BE2C (cell line): ENCODE measurements around the gene ZNF618.
A peak's percentile ranks its signal among the peaks of the same experiment; 100 is the strongest.

Experiments
- DNase-seq: peaks from one replicate; pipeline ENCODE4 v3.0.0-alpha.2; 2020
- H3K27me3 ChIP-seq: fragments of 250-450 bp; sonication (Bioruptor Pico); 2 replicates; pipeline ENCODE4 v1.5.1; 2020; ENCODE audit warnings: mild to moderate bottlenecking
- H3K36me3 ChIP-seq: fragments of 250-450 bp; sonication (Bioruptor Pico); 2 replicates; pipeline ENCODE4 v1.5.1; 2020; ENCODE audit warnings: mild to moderate bottlenecking
- H3K4me1 ChIP-seq: fragments of 250-450 bp; sonication (Bioruptor Pico); 2 replicates; pipeline ENCODE4 v1.5.1; 2020
- H3K4me3 ChIP-seq: 2 replicates; pipeline ENCODE4 v1.5.1; 2011; ENCODE audit warnings: low read depth, low read length
- H3K9me3 ChIP-seq: fragments of 250-450 bp; sonication (Bioruptor Pico); 2 replicates; pipeline ENCODE4 v1.5.1; 2020
- CTCF ChIP-seq: IDR thresholded peaks from 2 replicates; pipeline ENCODE4 v1.5.1; 2012; ENCODE audit warnings: mild to moderate bottlenecking, low read depth, low read length

Gene ZNF618

GRCh38 chr9:113851359-113851758 lies 24.8 kb upstream of the ZNF618 start:
- no peak for DNase-seq
- Histone ChIP-seq H3K9me3 (no peaks in the 10 kb centered on the region; the same call in 1 of the 2 replicates), H3K27me3 (no peaks in the 10 kb centered on the region), H3K4me3 (no peak overlapping the region), H3K36me3 (no peaks in the 10 kb centered on the region), H3K4me1 (no peaks in the 10 kb centered on the region)
- no peak for TF ChIP-seq CTCF

- H3K4me3 ChIP-seq: no peak overlapping the region
- H3K4me1 ChIP-seq: no peaks in the 10 kb centered on the region
- no peak for DNase-seq
- no peaks in the 10 kb centered on the region for H3K27me3 ChIP-seq
- H3K9me3 ChIP-seq: no peaks in the 10 kb centered on the region; the same call in 1 of the 2 replicates
- no peaks in the 10 kb centered on the region for H3K36me3 ChIP-seq
- no peak for TF ChIP-seq CTCF
Measured at GRCh38 chr9:113851873-113852272, 24.2 kb upstream of the ZNF618 start.

GRCh38 chr9:113853333-113853732 lies 22.8 kb upstream of the ZNF618 start:
- Histone ChIP-seq H3K36me3 (no peaks in the 10 kb centered on the region), H3K4me1 (no peaks in the 10 kb centered on the region), H3K27me3 (no peaks in the 10 kb centered on the region), H3K9me3 (no peaks in the 10 kb centered on the region; the same call in 1 of the 2 replicates), H3K4me3 (no peak overlapping the region)
- peak; percentile 70 for TF ChIP-seq CTCF
- no peak for DNase-seq

GRCh38 chr9:113854310-113854709 lies 21.8 kb upstream of the ZNF618 start:
- H3K4me3 ChIP-seq: no peak overlapping the region
- no peaks in the 10 kb centered on the region for H3K36me3 ChIP-seq
- no peaks in the 10 kb centered on the region; the same call in 1 of the 2 replicates for H3K9me3 ChIP-seq
- no peaks in the 10 kb centered on the region for H3K27me3 ChIP-seq
- DNase-seq: no peak
- TF ChIP-seq CTCF: no peak
- no peaks in the 10 kb centered on the region for H3K4me1 ChIP-seq

GRCh38 chr9:113857875-113858274 lies 18.2 kb upstream of the ZNF618 start:
- no peak for DNase-seq
- no peak overlapping the region for H3K4me3 ChIP-seq
- TF ChIP-seq CTCF: no peak
- H3K9me3 ChIP-seq: no peaks in the 10 kb centered on the region; the same call in 1 of the 2 replicates
- H3K27me3 ChIP-seq: no peaks in the 10 kb centered on the region
- H3K4me1 ChIP-seq: no peaks in the 10 kb centered on the region
- no peaks in the 10 kb centered on the region for H3K36me3 ChIP-seq

- Histone ChIP-seq H3K27me3 (no peaks in the 10 kb centered on the region), H3K9me3 (no peaks in the 10 kb centered on the region), H3K4me3 (no peak overlapping the region), H3K4me1 (no peaks in the 10 kb centered on the region), H3K36me3 (no peaks in the 10 kb centered on the region)
- DNase-seq: no peak
- TF ChIP-seq CTCF: no peak
Measured at GRCh38 chr9:113858282-113858681, 17.8 kb upstream of the ZNF618 start.
